NCI-H1048 (cell line): Measurements from ENCODE around the gene FBXO34.

Experiments used
- DNase-seq: peaks from one replicate; lab custom pipeline; 2025; lab: John Stamatoyannopoulos, UW

FBXO34 gene

GRCh38 chr14:55347748-55348147 is 76.5 kb downstream of the FBXO34 start:
- no peak for DNase-seq

- no peak for DNase-seq
Observed at GRCh38 chr14:55348766-55349453, 77.7 kb downstream of the FBXO34 start.

- DNase-seq: no peak
Observed at GRCh38 chr14:55349565-55349964, 78.3 kb downstream of the FBXO34 start.

- no peak for DNase-seq
Observed at GRCh38 chr14:55350461-55350860, 79.2 kb downstream of the FBXO34 start.

GRCh38 chr14:55351111-55351510 is 79.9 kb downstream of the FBXO34 start:
- no peak for DNase-seq

GRCh38 chr14:55352201-55352600 is 81.0 kb downstream of the FBXO34 start:
- no peak for DNase-seq

- DNase-seq: no peak
Observed at GRCh38 chr14:55353686-55354467, 82.7 kb downstream of the FBXO34 start.

- no peak for DNase-seq
Observed at GRCh38 chr14:55354500-55354899, 83.3 kb downstream of the FBXO34 start.

- no peak for DNase-seq
Observed at GRCh38 chr14:55355922-55356321, 84.7 kb downstream of the FBXO34 start.

GRCh38 chr14:55356913-55357312 is 85.7 kb downstream of the FBXO34 start:
- DNase-seq: no peak

- DNase-seq: no peak
Observed at GRCh38 chr14:55359307-55359706, 88.1 kb downstream of the FBXO34 start.

- DNase-seq: no peak
Observed at GRCh38 chr14:55361190-55361589, 90.0 kb downstream of the FBXO34 start.

- DNase-seq: no peak
Observed at GRCh38 chr14:55366271-55366670, 95.0 kb downstream of the FBXO34 start.

- DNase-seq: no peak
Observed at GRCh38 chr14:55370883-55371455, 99.7 kb downstream of the FBXO34 start.

GRCh38 chr14:55372423-55372822 is 101.2 kb downstream of the FBXO34 start:
- no peak for DNase-seq

GRCh38 chr14:55372825-55373224 is 101.6 kb downstream of the FBXO34 start:
- no peak for DNase-seq

- no peak for DNase-seq
Observed at GRCh38 chr14:55373784-55374705, 102.8 kb downstream of the FBXO34 start.

GRCh38 chr14:55374771-55375170 is 103.5 kb downstream of the FBXO34 start:
- no peak for DNase-seq

- no peak for DNase-seq
Observed at GRCh38 chr14:55377236-55377635, 106.0 kb downstream of the FBXO34 start.

- no peak for DNase-seq
Observed at GRCh38 chr14:55381040-55381439, 109.8 kb downstream of the FBXO34 start.

GRCh38 chr14:55381561-55381960 is 110.3 kb downstream of the FBXO34 start:
- DNase-seq: no peak

- DNase-seq: no peak
Observed at GRCh38 chr14:55382483-55382882, 111.3 kb downstream of the FBXO34 start.
